Loucy (cell line): ENCODE measurements around the gene APOBEC3A.
"Not testable (repeated sequence)": the region's sequence is repeated elsewhere in the genome, so short reads cannot be mapped to it uniquely, and the experiment has no call there.

ENCODE experiments used
- H2AFZ ChIP-seq: fragments of 200-600 bp; sonication (generic); 2 replicates; pipeline ENCODE4 v1.6.0; 2016; ENCODE audit warnings: antibody characterized with exemption, mild to moderate bottlenecking, low read length, moderate library complexity
- H3F3A ChIP-seq: fragments of 200-600 bp; 2 replicates; pipeline ENCODE4 v1.6.0; 2016; ENCODE audit warnings: antibody characterized with exemption, low read depth, mild to moderate bottlenecking
- H3K27me3 ChIP-seq: fragments of 200-600 bp; sonication (generic); 2 replicates; pipeline ENCODE4 v1.6.1; 2014; ENCODE audit warnings: low read length, mild to moderate bottlenecking; ENCODE audit not compliant: insufficient read depth, poor library complexity, severe bottlenecking
- H3K36me3 ChIP-seq: fragments of 200-600 bp; sonication (generic); 2 replicates; pipeline ENCODE4 v1.6.1; 2016; ENCODE audit warnings: low read length; ENCODE audit not compliant: insufficient read depth
- H3K4me1 ChIP-seq: fragments of 200-600 bp; sonication (generic); 2 replicates; pipeline ENCODE4 v1.5.1; 2014; ENCODE audit warnings: low read length, mild to moderate bottlenecking; ENCODE audit not compliant: insufficient read depth, poor library complexity, severe bottlenecking
- H3K4me2 ChIP-seq: fragments of 200-600 bp; sonication (generic); 2 replicates; pipeline ENCODE4 v1.6.0; 2014; ENCODE audit warnings: antibody characterized with exemption, low read length, low read depth, mild to moderate bottlenecking; ENCODE audit not compliant: poor library complexity, severe bottlenecking
- H3K4me3 ChIP-seq: fragments of 200-600 bp; sonication (generic); 2 replicates; pipeline ENCODE4 v1.5.1; 2014; ENCODE audit warnings: low read length, mild to moderate bottlenecking, mixed read lengths; ENCODE audit not compliant: poor library complexity, severe bottlenecking
- H3K79me2 ChIP-seq: fragments of 200-600 bp; sonication (generic); 2 replicates; pipeline ENCODE4 v1.6.1; 2014; ENCODE audit warnings: low read length; ENCODE audit not compliant: insufficient read depth
- H3K9ac ChIP-seq: fragments of 200-600 bp; sonication (generic); 2 replicates; pipeline ENCODE4 v1.6.0; 2014; ENCODE audit warnings: mild to moderate bottlenecking, low read depth, low read length, moderate library complexity; ENCODE audit not compliant: poor library complexity, severe bottlenecking
- H3K9me2 ChIP-seq: fragments of 200-600 bp; sonication (generic); replicated peaks from 2 replicates; pipeline ENCODE4 v1.6.1; 2016; ENCODE audit warnings: low read depth, low read length, mixed read lengths
- H3K9me3 ChIP-seq: fragments of 200-600 bp; sonication (generic); 2 replicates; pipeline ENCODE4 v1.6.1; 2014; ENCODE audit warnings: mild to moderate bottlenecking, antibody characterized with exemption, low read length, low read depth; ENCODE audit not compliant: insufficient read depth
- H4K20me1 ChIP-seq: fragments of 200-600 bp; sonication (generic); 2 replicates; pipeline ENCODE4 v1.6.0; 2014; ENCODE audit warnings: antibody characterized with exemption, low read length, mild to moderate bottlenecking; ENCODE audit not compliant: insufficient read depth, poor library complexity, severe bottlenecking
- CTCF ChIP-seq: fragments of 200-600 bp; sonication (generic); conservative IDR thresholded peaks from 2 replicates; pipeline ENCODE4 v1.5.1; 2014; ENCODE audit warnings: mild to moderate bottlenecking, antibody characterized with exemption, low read length
- EZH2phosphoT487 ChIP-seq: fragments of 200-600 bp; IDR thresholded peaks from 2 replicates; pipeline ENCODE4 v1.6.1; 2018; ENCODE audit warnings: antibody characterized with exemption, mild to moderate bottlenecking, moderate library complexity, borderline replicate concordance

The APOBEC3A gene

DNA sequence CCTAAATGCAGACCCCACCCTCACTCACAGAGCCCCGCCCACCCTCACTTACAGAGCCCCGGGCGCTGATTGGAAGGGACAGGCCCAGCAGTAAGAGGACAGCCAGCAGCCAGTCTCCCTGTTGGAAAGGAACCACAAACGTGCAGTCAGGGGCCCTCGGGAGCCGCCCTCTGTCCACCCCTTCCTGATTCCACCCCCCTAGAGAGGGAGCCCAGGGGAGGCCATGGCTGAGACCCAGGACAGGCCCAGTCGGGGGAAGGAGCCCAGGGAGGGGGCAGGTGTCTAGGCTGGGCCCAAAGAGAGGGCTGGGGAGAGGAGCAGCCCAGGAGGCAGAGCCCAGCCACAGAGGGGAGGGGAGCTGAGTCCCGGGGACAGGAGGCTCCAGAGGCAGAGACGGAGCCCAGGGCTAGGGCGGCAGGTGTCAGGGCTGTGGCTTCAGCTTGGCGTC is 5.9 kb downstream of the APOBEC3A start:
- not testable (repeated sequence) for H3K9me2 ChIP-seq, H3K27me3 ChIP-seq, H3K9me3 ChIP-seq, H3K79me2 ChIP-seq, H3K4me1 ChIP-seq, H2AFZ ChIP-seq, H3K36me3 ChIP-seq, H3F3A ChIP-seq, H3K4me3 ChIP-seq, H3K9ac ChIP-seq, H4K20me1 ChIP-seq, H3K4me2 ChIP-seq

GRCh38 chr22:38963872-38964271 is 6.5 kb downstream of the APOBEC3A start:
- no peak overlapping the region for H2AFZ ChIP-seq
- TF ChIP-seq CTCF = no peak
- TF ChIP-seq EZH2phosphoT487 = no peak

GRCh38 chr22:38964306-38964705 is 6.9 kb downstream of the APOBEC3A start:
- H3K4me2 ChIP-seq = no peak overlapping the region

More at GRCh38 chr22:38963872-38964271, 6.5 kb downstream of the APOBEC3A start:
- Histone ChIP-seq H3K4me2 (no peak overlapping the region), H3K9me3 (no peaks in the 10 kb centered on the region), H3K9me2 (no peaks in the 10 kb centered on the region), H3K4me1 (no peaks in the 10 kb centered on the region), H3K27me3 (no peaks in the 10 kb centered on the region), H4K20me1 (no peaks in the 10 kb centered on the region), H3K4me3 (no peak overlapping the region), H3F3A (no peaks in the 10 kb centered on the region), H3K79me2 (no peaks in the 10 kb centered on the region), H3K9ac (no peak overlapping the region), H3K36me3 (no peaks in the 10 kb centered on the region)

More at GRCh38 chr22:38964306-38964705, 6.9 kb downstream of the APOBEC3A start:
- H4K20me1 ChIP-seq = no peaks in the 10 kb centered on the region
- TF ChIP-seq EZH2phosphoT487 (no peak), CTCF (no peak)
- H3K36me3 ChIP-seq = no peaks in the 10 kb centered on the region
- H3K4me3 ChIP-seq = no peak overlapping the region
- H2AFZ ChIP-seq = no peak overlapping the region
- H3K79me2 ChIP-seq = no peaks in the 10 kb centered on the region
- no peaks in the 10 kb centered on the region for H3F3A ChIP-seq
- H3K4me1 ChIP-seq = no peaks in the 10 kb centered on the region
- H3K27me3 ChIP-seq = no peaks in the 10 kb centered on the region
- no peak overlapping the region for H3K9ac ChIP-seq
- H3K9me2 ChIP-seq = no peaks in the 10 kb centered on the region
- no peaks in the 10 kb centered on the region for H3K9me3 ChIP-seq
